T-cell (primary cell): Measurements from ENCODE around the gene ABTB2. TPM values are rescaled to one million over a fixed set of nuclear protein-coding genes. Genes with fewer than 3 reads are reported as not detected.
"Not testable (repeated sequence)": the region's sequence is repeated elsewhere in the genome, so short reads cannot be mapped to it uniquely, and the experiment has no call there.

ENCODE experiments used
- ATAC-seq, 4 experiments: fragments of 200-7000 bp in 3 of 4; fragments of 150-1000 bp in 1 of 4; cut with Tn5 transposase; replicated peaks in 1 of 4; 1 replicate in 3 of 4; 2 replicates in 1 of 4; pipeline ENCODE4 v1.10.0; 2021; ENCODE audit warnings: moderate library complexity in 3 of 4, mild to moderate bottlenecking in 2 of 4, moderate number of reproducible peaks in 1 of 4
- CTCF ChIA-PET, 2 donors: fragments of 300-600 bp; sonication (Branson Sonifier 250); formaldehyde crosslinking; loops; one replicate each; lab custom pipeline; 2022; ENCODE audit warnings: antibody characterized with exemption in 2 of 2; lab: Charles Lee
- POLR2A ChIA-PET, 2 donors: fragments of 300-600 bp; sonication (Branson Sonifier 250); formaldehyde crosslinking; loops; one replicate each; lab custom pipeline; 2022; ENCODE audit warnings: antibody characterized with exemption in 2 of 2; lab: Charles Lee
- DNase-seq, 35 experiments: peaks; one replicate each; pipeline versions ENCODE4 v3.0.0 to v3.0.0-alpha.2; 2013 to 2023
- H3K27ac ChIP-seq: one replicate; pipeline ENCODE4 v1.5.1; 2013; ENCODE audit warnings: low read length
- H3K27me3 ChIP-seq, 2 experiments: replicated peaks in 1 of 2; 1 replicate in 1 of 2; 2 replicates in 1 of 2; pipeline versions ENCODE4 v1.6.1 to v1.7.0; 2013; ENCODE audit warnings: low read length in 1 of 2, mixed read lengths in 1 of 2; ENCODE audit not compliant: control insufficient read depth in 2 of 2, insufficient read depth in 2 of 2; ENCODE audit errors: extremely low read depth in 1 of 2
- H3K36me3 ChIP-seq, 2 donors: 1 replicate in 1 of 2; 2 replicates in 1 of 2; pipeline versions ENCODE4 v1.6.1 to v1.7.0; 2013; ENCODE audit warnings: low read length in 1 of 2; ENCODE audit not compliant: control insufficient read depth in 2 of 2, insufficient read depth in 1 of 2; ENCODE audit errors: extremely low read depth in 1 of 2
- H3K4me1 ChIP-seq, 2 experiments: 1 replicate in 1 of 2; 2 replicates in 1 of 2; pipeline versions ENCODE4 v1.6.1 to v1.7.0; 2013; ENCODE audit warnings: low read length in 2 of 2, mixed read lengths in 1 of 2; ENCODE audit not compliant: insufficient read depth in 2 of 2, control insufficient read depth in 1 of 2; ENCODE audit errors: extremely low read depth in 1 of 2
- H3K4me3 ChIP-seq, 2 donors: 1 replicate in 1 of 2; 2 replicates in 1 of 2; pipeline versions ENCODE4 v1.5.1 to v1.7.0; 2013; ENCODE audit warnings: mild to moderate bottlenecking in 2 of 2, low read length in 1 of 2, moderate library complexity in 1 of 2; ENCODE audit not compliant: control insufficient read depth in 1 of 2; ENCODE audit errors: extremely low read depth in 1 of 2
- H3K9me3 ChIP-seq: 2 replicates; pipeline ENCODE4 v1.7.0; 2013
- H3K27ac Mint-ChIP-seq, 2 donors: one replicate each; pipeline ENCODE4 v1.8.0; 2020 to 2021; ENCODE audit warnings: mild to moderate bottlenecking in 2 of 2, mixed read lengths in 2 of 2
- H3K27me3 Mint-ChIP-seq, 2 donors: one replicate each; pipeline ENCODE4 v1.8.0; 2021 to 2022; ENCODE audit warnings: mixed read lengths in 2 of 2
- H3K36me3 Mint-ChIP-seq: one replicate; pipeline ENCODE4 v1.8.0; 2021; ENCODE audit warnings: mixed read lengths
- H3K4me1 Mint-ChIP-seq, 3 donors: one replicate each; pipeline ENCODE4 v1.8.0; 2020 to 2022; ENCODE audit warnings: mixed read lengths in 3 of 3, mild to moderate bottlenecking in 1 of 3
- H3K4me3 Mint-ChIP-seq, 3 donors: one replicate each; pipeline ENCODE4 v1.8.0; 2020 to 2022; ENCODE audit warnings: mild to moderate bottlenecking in 3 of 3, mixed read lengths in 3 of 3, moderate library complexity in 3 of 3
- H3K9me3 Mint-ChIP-seq, 3 donors: one replicate each; pipeline ENCODE4 v1.8.0; 2020 to 2022; ENCODE audit warnings: mixed read lengths in 3 of 3
- WGBS: methylation state at CpG from one replicate; pipeline ENCODE4 v1.1.5; 2013; ENCODE audit warnings: missing lambda C conversion rate; ENCODE audit not compliant: insufficient coverage; 5-methylcytosine and 5-hydroxymethylcytosine counted together
- total RNA-seq, 35 experiments: library from RNA in 6 of 35; stranded (reverse) in 6 of 35; fragments of 120-200 nt in 1 of 35; gene quantifications; one replicate each; pipeline versions ENCODE4 v1.2.1 to v1.2.4 and lab custom pipeline; 2013 to 2026

ABTB2 gene
- total RNA-seq, 5 donors from 2014 or later (not counting 1 experiment from before 2014, with no cell fraction given), result 0.50 to 0.93 (median 0.82) TPM

- Histone ChIP-seq H3K9me3 (no peaks in the 10 kb centered on the region), H3K27ac (no peak overlapping the region), H3K4me3 (no peak overlapping the region), H3K27me3 (peaks cover 0 to 23% of the 10 kb centered on the region in 2 experiments), H3K36me3 (no peaks in the 10 kb centered on the region), H3K4me1 (no peaks in the 10 kb centered on the region)
- Mint-ChIP-seq H3K9me3 (peaks cover 7 to 17% (median 11%) of the 10 kb centered on the region in 3 donors), H3K27me3 (peaks cover 12 to 45% of the 10 kb centered on the region in 2 donors), H3K4me1 (no peaks in the 10 kb centered on the region), H3K36me3 (no peaks in the 10 kb centered on the region), H3K4me3 (no peak overlapping the region), H3K27ac (no peak overlapping the region)
- DNase-seq (no peak), ATAC-seq (no peak)
- POLR2A ChIA-PET, result no interaction called here
- no CpG with 5 or more reads among the region's 2 CpGs for WGBS
- CTCF ChIA-PET, result interaction anchor here in 1 of 2 donors (0.7 kb wide), 1 partner anchor 227 kb away, joined by 5 read pairs; no protein-coding TSS in a partner anchor
Measured at GRCh38 chr11:34397811-34398210, 40.0 kb upstream of the ABTB2 start.

GRCh38 chr11:34397120-34397519, 39.3 kb upstream of the ABTB2 start:
- H3K27ac Mint-ChIP-seq, result no peak overlapping the region
- CTCF ChIA-PET, result no interaction called here
- Histone ChIP-seq H3K9me3 (no peaks in the 10 kb centered on the region), H3K27me3 (peaks cover 0 to 19% of the 10 kb centered on the region in 2 experiments), H3K27ac (no peak overlapping the region), H3K36me3 (no peaks in the 10 kb centered on the region), H3K4me1 (no peaks in the 10 kb centered on the region), H3K4me3 (no peak overlapping the region)
- no CpG with 5 or more reads among the region's 1 CpG for WGBS
- no peak overlapping the region for H3K4me3 Mint-ChIP-seq
- DNase-seq (no peak), ATAC-seq (no peak)
- H3K36me3 Mint-ChIP-seq, result no peaks in the 10 kb centered on the region
- POLR2A ChIA-PET, result no interaction called here
- peaks cover 12 to 47% of the 10 kb centered on the region in 2 donors for H3K27me3 Mint-ChIP-seq
- H3K9me3 Mint-ChIP-seq, result peaks cover 7 to 23% (median 13%) of the 10 kb centered on the region in 3 donors
- no peaks in the 10 kb centered on the region for H3K4me1 Mint-ChIP-seq

- H3K27me3 Mint-ChIP-seq, result peaks cover 12 to 53% of the 10 kb centered on the region in 2 donors
Measured at GRCh38 chr11:34395916-34396550, 38.2 kb upstream of the ABTB2 start.

GRCh38 chr11:34394771-34395300, 37.0 kb upstream of the ABTB2 start:
- no peak overlapping the region for H3K4me3 ChIP-seq
- Mint-ChIP-seq H3K9me3 (peaks cover 7 to 23% (median 13%) of the 10 kb centered on the region in 3 donors), H3K27ac (no peak overlapping the region), H3K36me3 (no peaks in the 10 kb centered on the region), H3K4me1 (no peaks in the 10 kb centered on the region), H3K4me3 (no peak overlapping the region), H3K27me3 (peaks cover 12 to 49% of the 10 kb centered on the region in 2 donors)
- DNase-seq, result no peak
- ATAC-seq, result no peak
- 83% methylated on average over 3 of the region's 6 CpGs for WGBS
- H3K4me1 ChIP-seq, result no peaks in the 10 kb centered on the region
- no peaks in the 10 kb centered on the region for H3K36me3 ChIP-seq
- POLR2A ChIA-PET, result no interaction called here
- CTCF ChIA-PET, result interaction anchor here in 1 of 2 donors (0.7 kb wide), 1 partner anchor 106 kb away, joined by 4 read pairs; no protein-coding TSS in a partner anchor
- H3K9me3 ChIP-seq, result no peaks in the 10 kb centered on the region
- H3K27me3 ChIP-seq, result peaks cover 0 to 19% of the 10 kb centered on the region in 2 experiments
- H3K27ac ChIP-seq, result no peak overlapping the region

More at GRCh38 chr11:34395916-34396550, 38.2 kb upstream of the ABTB2 start:
- DNase-seq (no peak), ATAC-seq (no peak)
- ChIA-PET POLR2A (interaction anchor here in 1 of 2 donors (0.6 kb wide), 1 partner anchor 483 kb away, joined by 4 read pairs; no protein-coding TSS in a partner anchor), CTCF (interaction anchor here in 1 of 2 donors (0.7 kb wide), 1 partner anchor 1032 kb away, joined by 4 read pairs; no protein-coding TSS in a partner anchor)
- Histone ChIP-seq H3K4me3 (no peak overlapping the region), H3K9me3 (no peaks in the 10 kb centered on the region), H3K27ac (no peak overlapping the region), H3K4me1 (no peaks in the 10 kb centered on the region), H3K36me3 (no peaks in the 10 kb centered on the region), H3K27me3 (peaks cover 0 to 19% of the 10 kb centered on the region in 2 experiments)
- no peaks in the 10 kb centered on the region for H3K4me1 Mint-ChIP-seq
- no peak overlapping the region for H3K4me3 Mint-ChIP-seq
- no peak overlapping the region for H3K27ac Mint-ChIP-seq
- 100% methylated on average over 1 of the region's 1 CpG for WGBS
- peaks cover 7 to 23% (median 13%) of the 10 kb centered on the region in 3 donors for H3K9me3 Mint-ChIP-seq
- no peaks in the 10 kb centered on the region for H3K36me3 Mint-ChIP-seq

- Histone ChIP-seq H3K9me3 (no peaks in the 10 kb centered on the region), H3K27ac (no peak overlapping the region), H3K4me3 (no peak overlapping the region), H3K36me3 (no peaks in the 10 kb centered on the region), H3K4me1 (no peaks in the 10 kb centered on the region), H3K27me3 (no peaks in the 10 kb centered on the region)
- Mint-ChIP-seq H3K4me3 (no peak overlapping the region), H3K27ac (no peak overlapping the region), H3K27me3 (peaks cover 6 to 18% of the 10 kb centered on the region in 2 donors), H3K4me1 (no peaks in the 10 kb centered on the region), H3K9me3 (peaks cover 0 to 4% (median under 1%) of the 10 kb centered on the region in 3 donors), H3K36me3 (no peaks in the 10 kb centered on the region)
- DNase-seq, result no peak
- WGBS, result no CpG with 5 or more reads among the region's 1 CpG
- no peak for ATAC-seq
- CTCF ChIA-PET, result interaction anchor here in 1 of 2 donors (0.6 kb wide), 1 partner anchor 1001 kb away, joined by 3 read pairs; no protein-coding TSS in a partner anchor
- POLR2A ChIA-PET, result no interaction called here
Measured at GRCh38 chr11:34387653-34388052, 29.8 kb upstream of the ABTB2 start.

- H3K27ac Mint-ChIP-seq, POLR2A ChIA-PET, H3K27ac ChIP-seq, H3K4me3 ChIP-seq, H3K4me3 Mint-ChIP-seq, H3K4me1 Mint-ChIP-seq, H3K36me3 Mint-ChIP-seq, H3K27me3 ChIP-seq, DNase-seq, H3K36me3 ChIP-seq, H3K9me3 ChIP-seq, H3K9me3 Mint-ChIP-seq, CTCF ChIA-PET, ATAC-seq, H3K4me1 ChIP-seq: not testable (repeated sequence)
- WGBS, result no CpG with 5 or more reads among the region's 2 CpGs
- peaks cover 6 to 10% of the 10 kb centered on the region in 2 donors for H3K27me3 Mint-ChIP-seq
Measured at GRCh38 chr11:34386356-34386755, 28.5 kb upstream of the ABTB2 start.
